ENCODE measurements around the gene SDCCAG8. TPM values are rescaled to one million over a fixed set of nuclear protein-coding genes. Genes with fewer than 3 reads are reported as not detected.

SDCCAG8 gene
- total and polyA plus RNA-seq, 2 donors from 2014 or later: 29.6 to 53.2 TPM

- TF ChIP-seq CTCF (IDR thresholded peaks at IDR 0.05; ENCODE audit: borderline replicate concordance, extremely low read depth, insufficient read depth): no peak
- H3K27me3 ChIP-seq (ENCODE audit: control insufficient read depth, insufficient read depth, low read length): no peaks in the 10 kb centered on the region
- no peak overlapping the region for H3K27ac ChIP-seq (ENCODE audit: low read depth in 2 of 2, low read length in 2 of 2)
- H3K36me3 ChIP-seq (ENCODE audit: control insufficient read depth in 2 of 3, insufficient read depth in 3 of 3, low read length in 3 of 3): peaks cover 0 to 8% (median 0%) of the 10 kb centered on the region in 3 donors
- intact Hi-C loops (cut with DNase I): no loop called here
- no peak for DNase-seq
- H3K4me1 ChIP-seq (ENCODE audit: control insufficient read depth in 2 of 3, insufficient read depth in 2 of 3, low read depth in 1 of 3, low read length in 3 of 3): peaks cover 0 to 2% (median 0%) of the 10 kb centered on the region in 3 donors
- no peaks in the 10 kb centered on the region for H3K9me3 ChIP-seq (ENCODE audit: control insufficient read depth in 2 of 3, insufficient read depth in 1 of 3, low read length in 3 of 3)
- no peak for FAIRE-seq
- no peak overlapping the region for H3K4me3 ChIP-seq (ENCODE audit: low read length in 3 of 3)
- H3K9ac ChIP-seq (ENCODE audit: low read length in 3 of 3): no peak overlapping the region
These were observed 244.7 kb downstream of the SDCCAG8 start for GRCh38 chr1:243500512-243500911.

GRCh38 chr1:243501002-243501401 lies 245.2 kb downstream of the SDCCAG8 start:
- no peak overlapping the region for H3K4me3 ChIP-seq (ENCODE audit: low read length in 3 of 3)
- no peaks in the 10 kb centered on the region for H3K4me1 ChIP-seq (ENCODE audit: control insufficient read depth in 2 of 3, insufficient read depth in 2 of 3, low read depth in 1 of 3, low read length in 3 of 3)
- no peak overlapping the region for H3K27ac ChIP-seq (ENCODE audit: low read depth in 2 of 2, low read length in 2 of 2)
- no peaks in the 10 kb centered on the region for H3K9me3 ChIP-seq (ENCODE audit: control insufficient read depth in 2 of 3, insufficient read depth in 1 of 3, low read length in 3 of 3)
- H3K9ac ChIP-seq (ENCODE audit: low read length in 3 of 3): no peak overlapping the region
- no peak for TF ChIP-seq CTCF (IDR thresholded peaks at IDR 0.05; ENCODE audit: borderline replicate concordance, extremely low read depth, insufficient read depth)
- H3K36me3 ChIP-seq (ENCODE audit: control insufficient read depth in 2 of 3, insufficient read depth in 3 of 3, low read length in 3 of 3): peaks cover 0 to 8% (median 3%) of the 10 kb centered on the region in 3 donors
- H3K27me3 ChIP-seq (ENCODE audit: control insufficient read depth, insufficient read depth, low read length): no peaks in the 10 kb centered on the region
- DNase-seq (no peak), FAIRE-seq (no peak)
- intact Hi-C loops (cut with DNase I): no loop called here

- no peak for TF ChIP-seq CTCF (IDR thresholded peaks at IDR 0.05; ENCODE audit: borderline replicate concordance, extremely low read depth, insufficient read depth)
- FAIRE-seq: no peak
- intact Hi-C loops (cut with DNase I): no loop called here
These were observed 247.3 kb downstream of the SDCCAG8 start for GRCh38 chr1:243503155-243503554.

More at GRCh38 chr1:243503155-243503554, 247.3 kb downstream of the SDCCAG8 start:
- no peak for DNase-seq
- Histone ChIP-seq H3K9me3 (ENCODE audit: control insufficient read depth in 2 of 3, insufficient read depth in 1 of 3, low read length in 3 of 3) (no peaks in the 10 kb centered on the region), H3K9ac (ENCODE audit: low read length in 3 of 3) (no peak overlapping the region), H3K36me3 (ENCODE audit: control insufficient read depth in 2 of 3, insufficient read depth in 3 of 3, low read length in 3 of 3) (peaks cover 0 to 8% (median 3%) of the 10 kb centered on the region in 3 donors), H3K4me3 (ENCODE audit: low read length in 3 of 3) (no peak overlapping the region), H3K27me3 (ENCODE audit: control insufficient read depth, insufficient read depth, low read length) (no peaks in the 10 kb centered on the region), H3K4me1 (ENCODE audit: control insufficient read depth in 2 of 3, insufficient read depth in 2 of 3, low read depth in 1 of 3, low read length in 3 of 3) (no peaks in the 10 kb centered on the region), H3K27ac (ENCODE audit: low read depth in 2 of 2, low read length in 2 of 2) (no peak overlapping the region)

All from kidney (tissue), 14 donors.